Caco-2 (cell line): ENCODE results near the gene IGFBP7. TPM values are rescaled to one million over a fixed set of nuclear protein-coding genes. Genes with fewer than 3 reads are reported as not detected.

ENCODE experiments used
- BruUV-seq: library from RNA; stranded (reverse); fragments of 400-500 nt; replicated peaks from 2 replicates; lab custom pipeline; 2021; lab: Mats Ljungman, UMichigan
- CTCF ChIA-PET: fragments of 300-600 bp; sonication (Branson Sonifier 250); formaldehyde crosslinking; loops from one replicate; lab custom pipeline; 2022; ENCODE audit warnings: antibody characterized with exemption; lab: Charles Lee
- POLR2A ChIA-PET: fragments of 300-600 bp; sonication (Branson Sonifier 250); formaldehyde crosslinking; loops from one replicate; lab custom pipeline; 2022; ENCODE audit warnings: antibody characterized with exemption; lab: Charles Lee
- DNase-seq, 2 experiments: peaks; one replicate each; pipeline versions ENCODE4 v3.0.0 to v3.0.0-alpha.2; 2020 to 2022
- H3K27me3 ChIP-seq: replicated peaks from 2 replicates; pipeline ENCODE4 v1.6.0; 2011; ENCODE audit warnings: low read length; ENCODE audit not compliant: control insufficient read depth, insufficient read depth
- H3K36me3 ChIP-seq: 2 replicates; pipeline ENCODE4 v1.5.1; 2011; ENCODE audit warnings: low read length; ENCODE audit not compliant: control insufficient read depth, insufficient read depth
- H3K4me1 ChIP-seq: fragments of 250-450 bp; sonication (Bioruptor Pico); 2 replicates; pipeline ENCODE4 v1.5.1; 2020; ENCODE audit warnings: mild to moderate bottlenecking
- H3K4me3 ChIP-seq: 2 replicates; pipeline ENCODE4 v1.5.1; 2011; ENCODE audit warnings: low read depth, mild to moderate bottlenecking, control low read depth, low read length
- H3K9me3 ChIP-seq: fragments of 250-450 bp; sonication (Bioruptor Pico); 2 replicates; pipeline ENCODE4 v1.5.1; 2020; ENCODE audit warnings: mild to moderate bottlenecking, moderate library complexity
- H3K27ac Mint-ChIP-seq: one replicate; pipeline ENCODE4 v1.8.0; 2022; ENCODE audit warnings: mixed read lengths; ENCODE audit not compliant: unreplicated experiment
- H3K27me3 Mint-ChIP-seq: one replicate; pipeline ENCODE4 v1.8.0; 2022; ENCODE audit warnings: mixed read lengths; ENCODE audit not compliant: insufficient read depth, unreplicated experiment
- H3K36me3 Mint-ChIP-seq: one replicate; pipeline ENCODE4 v1.8.0; 2022; ENCODE audit warnings: mild to moderate bottlenecking, mixed read lengths; ENCODE audit not compliant: insufficient read depth, unreplicated experiment
- H3K4me1 Mint-ChIP-seq: one replicate; pipeline ENCODE4 v1.8.0; 2022; ENCODE audit warnings: low read depth, mixed read lengths; ENCODE audit not compliant: unreplicated experiment
- H3K4me3 Mint-ChIP-seq: one replicate; pipeline ENCODE4 v1.8.0; 2022; ENCODE audit warnings: mild to moderate bottlenecking, moderate library complexity, mixed read lengths; ENCODE audit not compliant: unreplicated experiment
- H3K9me3 Mint-ChIP-seq: one replicate; pipeline ENCODE4 v1.8.0; 2022; ENCODE audit warnings: mixed read lengths; ENCODE audit not compliant: unreplicated experiment
- intact Hi-C: fragments of 100-400 bp; cut with micrococcal nuclease; formaldehyde crosslinking; loops from one replicate; pipeline ENCODE4 v1.10.0; 2022; ENCODE audit not compliant: unreplicated experiment
- total RNA-seq: library from RNA; stranded (reverse); gene quantifications from 2 replicates; pipeline ENCODE4 v1.2.3, GENCODE V29; 2022
- TF ChIP-seq, protein P1 (sequence below), 2 experiments: fragments of 200-600 bp in 1 of 2; IDR thresholded peaks; 1 replicate in 1 of 2; 2 replicates in 1 of 2; pipeline versions ENCODE4 v1.5.1 to v1.8.0; 2011 to 2022; ENCODE audit warnings: antibody characterized with exemption in 1 of 2, control low read depth in 1 of 2, inconsistent platforms in 1 of 2, low read depth in 1 of 2, low read length in 1 of 2, mild to moderate bottlenecking in 1 of 2, moderate library complexity in 1 of 2; ENCODE audit not compliant: insufficient read depth in 1 of 2, severe bottlenecking in 1 of 2, unreplicated experiment in 1 of 2

IGFBP7 gene
- total RNA-seq, 1 experiment from 2014 or later, result 40.4 TPM

DNA sequence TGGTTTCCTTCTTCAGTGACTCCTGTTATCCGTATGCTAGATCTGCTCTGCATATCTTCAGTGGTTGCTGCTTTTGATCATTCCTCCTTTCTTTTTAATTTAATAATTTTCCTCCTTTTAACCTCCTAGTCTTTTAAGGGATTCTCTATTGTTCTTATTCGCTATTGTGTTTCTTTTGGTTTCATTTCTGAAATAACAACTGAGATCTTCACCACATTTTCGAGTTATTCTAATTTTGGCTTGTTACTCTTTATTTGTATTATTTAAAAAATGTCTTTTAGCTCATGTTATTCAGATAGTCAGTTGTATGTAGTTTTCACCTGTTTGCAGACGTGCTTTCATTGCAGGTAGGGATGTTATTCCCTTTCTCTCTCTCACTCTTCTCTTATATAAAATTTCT is 24.9 kb downstream of the IGFBP7 start:
- Histone ChIP-seq H3K27me3 (no peaks in the 10 kb centered on the region), H3K9me3 (peaks cover 10% of the 10 kb centered on the region), H3K36me3 (no peaks in the 10 kb centered on the region), H3K4me3 (no peak overlapping the region), H3K4me1 (peaks cover 25% of the 10 kb centered on the region)
- ChIA-PET CTCF (no interaction called here), POLR2A (no interaction called here)
- intact Hi-C loops, result no loop called here
- Mint-ChIP-seq H3K27ac (no peak overlapping the region), H3K27me3 (no peaks in the 10 kb centered on the region), H3K4me3 (no peak overlapping the region), H3K9me3 (peaks cover 15% of the 10 kb centered on the region), H3K4me1 (peaks cover 17% of the 10 kb centered on the region), H3K36me3 (no peaks in the 10 kb centered on the region)
- BruUV-seq, result no TSS peak
- TF ChIP-seq, protein P1, sequence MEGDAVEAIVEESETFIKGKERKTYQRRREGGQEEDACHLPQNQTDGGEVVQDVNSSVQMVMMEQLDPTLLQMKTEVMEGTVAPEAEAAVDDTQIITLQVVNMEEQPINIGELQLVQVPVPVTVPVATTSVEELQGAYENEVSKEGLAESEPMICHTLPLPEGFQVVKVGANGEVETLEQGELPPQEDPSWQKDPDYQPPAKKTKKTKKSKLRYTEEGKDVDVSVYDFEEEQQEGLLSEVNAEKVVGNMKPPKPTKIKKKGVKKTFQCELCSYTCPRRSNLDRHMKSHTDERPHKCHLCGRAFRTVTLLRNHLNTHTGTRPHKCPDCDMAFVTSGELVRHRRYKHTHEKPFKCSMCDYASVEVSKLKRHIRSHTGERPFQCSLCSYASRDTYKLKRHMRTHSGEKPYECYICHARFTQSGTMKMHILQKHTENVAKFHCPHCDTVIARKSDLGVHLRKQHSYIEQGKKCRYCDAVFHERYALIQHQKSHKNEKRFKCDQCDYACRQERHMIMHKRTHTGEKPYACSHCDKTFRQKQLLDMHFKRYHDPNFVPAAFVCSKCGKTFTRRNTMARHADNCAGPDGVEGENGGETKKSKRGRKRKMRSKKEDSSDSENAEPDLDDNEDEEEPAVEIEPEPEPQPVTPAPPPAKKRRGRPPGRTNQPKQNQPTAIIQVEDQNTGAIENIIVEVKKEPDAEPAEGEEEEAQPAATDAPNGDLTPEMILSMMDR (IDR thresholded peaks at IDR 0.05; ENCODE audit: insufficient read depth in 1 of 2, low read depth in 1 of 2, low read length in 1 of 2, severe bottlenecking in 1 of 2, unreplicated experiment in 1 of 2), result no peak
- DNase-seq, result no peak

DNA sequence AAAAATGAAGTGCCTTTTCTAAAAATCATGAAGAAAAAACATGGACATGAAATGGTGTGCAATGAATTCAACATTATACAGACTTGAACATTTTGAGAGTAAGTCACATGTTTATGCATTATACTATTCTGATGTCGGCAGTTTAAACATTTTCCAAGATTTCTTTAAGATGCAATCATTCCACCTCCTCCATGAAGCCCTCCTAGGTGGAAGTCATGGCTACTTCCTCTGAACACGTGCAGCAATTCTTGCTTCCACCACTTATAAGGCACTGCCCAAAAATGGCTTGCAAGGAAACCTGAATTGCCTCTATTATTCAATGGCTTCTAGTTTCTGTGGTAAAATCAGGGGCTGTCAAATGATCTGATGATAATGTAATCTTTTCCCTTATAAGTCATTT is 25.8 kb downstream of the IGFBP7 start:
- Mint-ChIP-seq H3K9me3 (peaks cover 15% of the 10 kb centered on the region), H3K27me3 (no peaks in the 10 kb centered on the region), H3K4me1 (peaks cover 25% of the 10 kb centered on the region), H3K27ac (no peak overlapping the region), H3K36me3 (no peaks in the 10 kb centered on the region), H3K4me3 (no peak overlapping the region)
- no peaks in the 10 kb centered on the region for H3K36me3 ChIP-seq
- H3K27me3 ChIP-seq, result no peaks in the 10 kb centered on the region
- POLR2A ChIA-PET, result no interaction called here
- TF ChIP-seq, protein P1 (IDR thresholded peaks at IDR 0.05; ENCODE audit: insufficient read depth in 1 of 2, low read depth in 1 of 2, low read length in 1 of 2, severe bottlenecking in 1 of 2, unreplicated experiment in 1 of 2), result no peak
- intact Hi-C loops, result no loop called here
- peaks cover 34% of the 10 kb centered on the region for H3K4me1 ChIP-seq
- CTCF ChIA-PET, result no interaction called here
- no peak for DNase-seq
- BruUV-seq, result no TSS peak
- H3K4me3 ChIP-seq, result no peak overlapping the region
- peaks cover 10% of the 10 kb centered on the region for H3K9me3 ChIP-seq

DNA sequence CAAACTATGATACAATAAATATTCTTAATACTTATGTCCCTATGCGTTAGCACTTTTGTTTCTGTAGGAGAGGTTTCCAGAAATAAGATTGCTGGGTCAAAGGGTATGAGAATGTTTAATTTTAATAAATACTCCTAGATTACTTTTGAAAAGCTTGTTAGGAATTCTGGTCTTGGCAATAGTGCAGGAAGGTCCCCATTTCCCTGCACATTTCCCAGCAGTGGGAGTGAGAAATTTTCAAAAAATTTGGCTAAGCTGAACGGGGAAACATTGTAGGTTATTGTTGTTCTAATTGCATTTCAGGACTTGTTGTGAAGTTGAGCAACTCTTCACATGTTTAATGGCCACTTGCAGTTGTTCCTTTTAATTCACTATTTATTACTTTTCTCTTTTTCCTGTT is 27.1 kb downstream of the IGFBP7 start:
- Histone ChIP-seq H3K36me3 (no peaks in the 10 kb centered on the region), H3K9me3 (peaks cover 10% of the 10 kb centered on the region), H3K4me3 (no peak overlapping the region), H3K4me1 (peaks cover 42% of the 10 kb centered on the region), H3K27me3 (no peaks in the 10 kb centered on the region)
- no peak for DNase-seq
- ChIA-PET CTCF (no interaction called here), POLR2A (no interaction called here)
- intact Hi-C loops, result no loop called here
- H3K4me3 Mint-ChIP-seq, result no peak overlapping the region
- TF ChIP-seq, protein P1 (IDR thresholded peaks at IDR 0.05; ENCODE audit: insufficient read depth in 1 of 2, low read depth in 1 of 2, low read length in 1 of 2, severe bottlenecking in 1 of 2, unreplicated experiment in 1 of 2), result no peak
- H3K9me3 Mint-ChIP-seq, result peaks cover 15% of the 10 kb centered on the region
- no TSS peak for BruUV-seq
- no peaks in the 10 kb centered on the region for H3K27me3 Mint-ChIP-seq
- H3K36me3 Mint-ChIP-seq, result no peaks in the 10 kb centered on the region
- H3K27ac Mint-ChIP-seq, result no peak overlapping the region
- H3K4me1 Mint-ChIP-seq, result peaks cover 28% of the 10 kb centered on the region
